Umbilical cord (tissue), 2 donors: ENCODE data around the gene BORCS5. TPM values are rescaled to one million over a fixed set of nuclear protein-coding genes. Genes with fewer than 3 reads are reported as not detected.

Source experiments
- DNase-seq: peaks from one replicate; pipeline ENCODE4 v3.0.0-alpha.2; 2015; ENCODE audit warnings: low spot score
- total RNA-seq: library from RNA; depleted of rRNA; stranded (reverse); fragments of >200 nt; gene quantifications from one replicate; pipeline ENCODE4 v1.2.3, GENCODE V29; 2014; ENCODE audit warnings: low replicate concordance; ENCODE audit not compliant: insufficient read depth

Gene BORCS5
- total RNA-seq, 1 donor from 2014 or later, result 17.6 TPM

DNA sequence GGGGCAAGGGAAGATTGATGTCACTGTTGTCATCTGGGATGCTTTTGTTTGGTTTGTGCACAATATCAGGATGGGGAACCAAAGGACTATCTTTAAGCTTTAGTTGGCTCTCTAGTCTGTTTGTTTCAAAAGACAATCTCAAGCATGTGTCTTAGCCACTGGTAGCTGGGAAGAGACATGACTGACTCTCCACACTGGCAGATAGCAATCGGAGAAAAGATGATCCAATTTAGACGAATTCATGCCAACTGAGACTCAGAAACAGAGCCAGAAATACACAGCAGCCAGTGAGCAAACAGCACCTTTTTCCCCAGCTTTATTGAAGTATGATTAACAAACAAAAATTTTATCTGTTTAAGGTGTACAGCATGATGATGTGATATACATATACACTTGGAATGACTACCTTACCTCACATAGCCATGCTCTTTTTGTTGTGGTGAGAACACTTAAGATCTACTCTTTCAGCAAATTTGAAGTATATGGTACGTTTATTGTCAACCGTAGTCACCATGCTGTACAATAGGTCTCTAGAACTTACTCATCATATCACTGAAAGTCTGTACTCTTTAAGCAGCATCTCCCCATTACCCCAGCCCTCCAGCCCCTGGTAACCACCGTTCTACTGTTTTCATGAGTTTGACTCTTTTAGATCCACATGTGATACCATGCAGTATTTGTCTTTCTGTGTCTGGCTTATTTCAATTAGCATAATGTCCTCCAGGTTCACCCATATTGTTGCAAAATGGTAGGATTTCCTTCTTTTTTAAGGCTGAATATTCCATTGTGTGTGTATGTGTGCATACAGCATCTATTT, 155.2 kb downstream of the BORCS5 start:
- no peak for DNase-seq

DNA sequence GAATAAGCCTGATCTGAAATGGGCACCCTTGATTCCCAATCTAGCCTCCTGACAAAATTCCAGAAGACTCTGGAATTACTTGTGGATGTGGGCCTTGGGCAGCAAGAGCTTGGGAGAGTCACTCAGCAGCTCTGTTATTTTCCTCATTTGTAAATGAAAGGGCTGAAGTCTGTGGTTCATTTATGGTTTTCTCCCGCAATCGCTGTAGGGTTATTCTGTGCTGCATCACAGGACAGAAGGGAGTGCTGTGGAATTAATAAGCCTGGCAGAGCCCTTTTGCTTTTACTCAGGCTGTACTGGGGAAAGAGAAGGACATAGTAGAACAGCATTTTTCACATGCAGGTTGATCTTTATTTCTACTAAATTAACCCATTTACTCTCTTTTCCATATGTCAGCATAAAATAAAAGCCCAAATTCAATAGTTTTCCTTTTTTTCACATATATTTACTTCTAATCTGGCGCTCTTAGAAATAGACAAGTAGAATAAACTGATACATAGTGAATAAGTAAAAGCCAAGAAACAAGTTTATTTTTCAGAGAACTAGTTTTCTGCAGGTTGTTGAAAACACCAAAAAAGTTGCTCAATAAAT, 156.6 kb downstream of the BORCS5 start:
- no peak for DNase-seq

DNA sequence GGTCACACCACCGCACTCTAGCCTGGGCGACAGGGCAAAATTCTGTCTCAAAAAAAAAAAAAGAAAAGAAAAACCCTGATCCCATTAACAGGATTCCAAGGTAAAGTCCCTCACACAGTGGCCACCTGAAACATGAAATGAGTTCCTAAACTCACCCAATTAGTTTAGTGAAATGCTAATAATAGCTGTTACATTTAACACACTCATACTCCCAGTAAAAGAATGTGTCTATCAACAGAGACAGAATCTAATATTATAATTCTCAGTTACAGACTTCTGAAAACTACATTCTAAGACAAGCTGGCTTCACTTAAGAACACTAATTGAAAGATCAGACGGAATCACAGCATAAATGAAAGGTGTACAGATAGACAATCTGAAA, 161.6 kb downstream of the BORCS5 start:
- no peak for DNase-seq

DNA sequence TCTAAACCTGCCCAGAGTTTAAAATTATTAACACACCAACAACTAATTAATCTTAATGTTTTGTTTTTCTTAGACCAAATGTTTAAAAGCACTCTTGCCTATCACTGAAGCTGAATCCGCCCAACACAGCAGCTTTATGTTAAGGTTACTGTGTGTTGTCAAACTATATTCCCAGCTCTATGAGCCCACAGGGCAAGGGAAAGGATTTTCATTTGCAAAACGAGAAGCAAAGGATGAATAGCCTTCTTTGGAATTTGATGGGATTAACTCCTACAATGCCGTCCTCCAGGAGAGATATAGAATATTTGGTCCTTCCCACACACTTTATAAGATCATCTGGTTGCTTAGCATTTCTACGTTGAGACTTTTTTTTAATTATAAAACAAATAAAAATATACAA, 162.0 kb downstream of the BORCS5 start:
- DNase-seq, result no peak

Other genes starting within 250 kb of the BORCS5 start
- gene LRP6, start 90.0 kb upstream of the BORCS5 start, total RNA-seq, result 156 TPM
- 1.2 TPM for gene MANSC1, start 6.8 kb upstream of the BORCS5 start, total RNA-seq
- 13.2 TPM for gene DUSP16, start 205.8 kb downstream of the BORCS5 start, total RNA-seq